CD14-positive monocyte (primary cell): Measurements from ENCODE around the gene TNFAIP2. TPM values are rescaled to one million over a fixed set of nuclear protein-coding genes. Genes with fewer than 3 reads are reported as not detected.

Experiments used
- DNase-seq, 3 donors: peaks; one replicate each; pipeline ENCODE4 v3.0.0-alpha.2; 2011 to 2022
- H2AFZ ChIP-seq: 2 replicates; pipeline ENCODE4 v1.6.0; 2012; ENCODE audit warnings: mild to moderate bottlenecking, low read depth, low read length, inconsistent platforms; ENCODE audit not compliant: insufficient read depth, poor library complexity, severe bottlenecking
- H3K27ac ChIP-seq, 2 donors: 1 replicate in 1 of 2; 2 replicates in 1 of 2; pipeline ENCODE4 v1.5.1; 2012 to 2013; ENCODE audit warnings: low read length in 2 of 2, control low read depth in 1 of 2, inconsistent platforms in 1 of 2, low read depth in 1 of 2, mild to moderate bottlenecking in 1 of 2
- H3K27me3 ChIP-seq, 2 donors: one replicate each; pipeline versions ENCODE4 v1.6.0 to v1.6.1; 2011 to 2013; ENCODE audit warnings: low read length in 2 of 2; ENCODE audit not compliant: control insufficient read depth in 2 of 2, insufficient read depth in 2 of 2
- H3K36me3 ChIP-seq, 2 donors: replicated peaks in 1 of 2; 1 replicate in 1 of 2; 2 replicates in 1 of 2; pipeline versions ENCODE4 v1.5.1 to v1.6.1; 2012 to 2013; ENCODE audit warnings: low read length in 2 of 2, control low read depth in 1 of 2, inconsistent platforms in 1 of 2, mild to moderate bottlenecking in 1 of 2; ENCODE audit not compliant: insufficient read depth in 2 of 2, control insufficient read depth in 1 of 2
- H3K4me1 ChIP-seq, 2 donors: 1 replicate in 1 of 2; 2 replicates in 1 of 2; pipeline versions ENCODE4 v1.5.1 to v1.6.1; 2012 to 2013; ENCODE audit warnings: low read length in 2 of 2, control low read depth in 1 of 2, inconsistent platforms in 1 of 2, mild to moderate bottlenecking in 1 of 2, moderate library complexity in 1 of 2; ENCODE audit not compliant: insufficient read depth in 2 of 2, control insufficient read depth in 1 of 2
- H3K4me2 ChIP-seq: replicated peaks from 2 replicates; pipeline ENCODE3; 2012; ENCODE audit warnings: low read length, moderate library complexity, mild to moderate bottlenecking; ENCODE audit not compliant: poor library complexity, severe bottlenecking; ENCODE audit errors: extremely low read depth
- H3K4me3 ChIP-seq, 3 experiments: fragments of 200-600 bp in 1 of 3; sonication (generic) in 1 of 3; replicated peaks in 1 of 3; 1 replicate in 2 of 3; 2 replicates in 1 of 3; pipeline ENCODE4 v1.5.1; 2011 to 2013; ENCODE audit warnings: low read length in 3 of 3, mild to moderate bottlenecking in 3 of 3, control low read depth in 2 of 3, low read depth in 2 of 3, inconsistent platforms in 1 of 3, moderate library complexity in 1 of 3
- H3K79me2 ChIP-seq: 2 replicates; pipeline ENCODE4 v1.6.0; 2012; ENCODE audit warnings: mild to moderate bottlenecking, control low read depth, inconsistent platforms, low read length, moderate library complexity; ENCODE audit not compliant: insufficient read depth
- H3K9ac ChIP-seq: 2 replicates; pipeline ENCODE4 v1.6.0; 2017; ENCODE audit warnings: low read length, mild to moderate bottlenecking; ENCODE audit not compliant: insufficient read depth, poor library complexity, severe bottlenecking
- H3K9me3 ChIP-seq, 2 donors: replicated peaks in 1 of 2; 1 replicate in 1 of 2; 2 replicates in 1 of 2; pipeline versions ENCODE4 v1.5.1 to v1.6.1; 2012 to 2013; ENCODE audit warnings: low read length in 2 of 2, control low read depth in 1 of 2; ENCODE audit not compliant: control insufficient read depth in 1 of 2, insufficient read depth in 1 of 2
- H4K20me1 ChIP-seq: 2 replicates; pipeline ENCODE4 v1.6.0; 2012; ENCODE audit warnings: mild to moderate bottlenecking, low read length, control low read depth, moderate library complexity; ENCODE audit not compliant: insufficient read depth
- H3K27ac Mint-ChIP-seq, 7 donors: one replicate each; pipeline ENCODE4 v1.8.0; 2020; ENCODE audit warnings: mild to moderate bottlenecking in 7 of 7, mixed read lengths in 7 of 7, moderate library complexity in 6 of 7, inconsistent platforms in 2 of 7
- H3K27me3 Mint-ChIP-seq, 3 donors: one replicate each; pipeline ENCODE4 v1.8.0; 2021 to 2022; ENCODE audit warnings: low read depth in 3 of 3, mild to moderate bottlenecking in 3 of 3, mixed read lengths in 3 of 3, moderate library complexity in 3 of 3, inconsistent platforms in 1 of 3
- H3K36me3 Mint-ChIP-seq, 2 donors: one replicate each; pipeline ENCODE4 v1.8.0; 2020; ENCODE audit warnings: mixed read lengths in 2 of 2, inconsistent platforms in 1 of 2, mild to moderate bottlenecking in 1 of 2
- H3K4me1 Mint-ChIP-seq: one replicate; pipeline ENCODE4 v1.8.0; 2020; ENCODE audit warnings: mild to moderate bottlenecking, mixed read lengths
- H3K4me3 Mint-ChIP-seq, 2 donors: one replicate each; pipeline ENCODE4 v1.8.0; 2020; ENCODE audit warnings: mild to moderate bottlenecking in 2 of 2, mixed read lengths in 2 of 2, moderate library complexity in 1 of 2
- H3K9me3 Mint-ChIP-seq, 7 donors: one replicate each; pipeline ENCODE4 v1.8.0; 2020 to 2022; ENCODE audit warnings: mixed read lengths in 7 of 7, mild to moderate bottlenecking in 6 of 7, moderate library complexity in 6 of 7, inconsistent platforms in 2 of 7
- WGBS: methylation state at CpG from one replicate; pipeline ENCODE4 v1.1.5; 2013; ENCODE audit warnings: missing lambda C conversion rate; ENCODE audit not compliant: insufficient coverage; 5-methylcytosine and 5-hydroxymethylcytosine counted together
- intact Hi-C, 2 donors: fragments of 100-400 bp; cut with micrococcal nuclease; formaldehyde crosslinking; loops; one replicate each; pipeline versions ENCODE4 v1.15.0 to v1.15.1; 2023
- polyA plus RNA-seq, 3 donors: library from polyadenylated mRNA; depleted of rRNA in 1 of 3; unstranded in 2 of 3; stranded (reverse) in 1 of 3; fragments of 300-500 nt in 2 of 3; fragments of >200 nt in 1 of 3; fragmentation: Illumina TruSeq in 2 of 3; gene quantifications; 1 replicate in 2 of 3; 2 replicates in 1 of 3; pipeline ENCODE4 v1.2.3, GENCODE V29; 2012 to 2021
- TF ChIP-seq, protein P1 (sequence below): fragments of 200-600 bp; IDR thresholded peaks from one replicate; pipeline ENCODE4 v1.8.0; 2022; ENCODE audit warnings: antibody characterized with exemption, mild to moderate bottlenecking

The TNFAIP2 gene
- polyA plus RNA-seq, 3 donors, result 41.5 to 1,807 (median 50.8) TPM

- Histone ChIP-seq H3K9me3 (peaks cover 0 to under 1% of the 10 kb centered on the region in 2 donors), H4K20me1 (no peaks in the 10 kb centered on the region), H3K36me3 (no peaks in the 10 kb centered on the region), H3K4me1 (peaks cover 13 to 19% of the 10 kb centered on the region in 2 donors), H3K27me3 (peaks cover under 1 to 8% of the 10 kb centered on the region in 2 donors), H3K4me3 (no peak overlapping the region), H2AFZ (no peak overlapping the region), H3K9ac (no peak overlapping the region), H3K4me2 (no peak overlapping the region), H3K79me2 (no peaks in the 10 kb centered on the region), H3K27ac (no peak overlapping the region)
- no peak overlapping the region for H3K4me3 Mint-ChIP-seq
- no peak for DNase-seq
- peaks cover 1 to 2% of the 10 kb centered on the region in 2 donors for H3K36me3 Mint-ChIP-seq
- peaks cover 0 to 2% (median 2%) of the 10 kb centered on the region in 7 donors for H3K9me3 Mint-ChIP-seq
- no peak overlapping the region for H3K27ac Mint-ChIP-seq
- peaks cover 10 to 15% (median 14%) of the 10 kb centered on the region in 3 donors for H3K27me3 Mint-ChIP-seq
- TF ChIP-seq, protein P1, sequence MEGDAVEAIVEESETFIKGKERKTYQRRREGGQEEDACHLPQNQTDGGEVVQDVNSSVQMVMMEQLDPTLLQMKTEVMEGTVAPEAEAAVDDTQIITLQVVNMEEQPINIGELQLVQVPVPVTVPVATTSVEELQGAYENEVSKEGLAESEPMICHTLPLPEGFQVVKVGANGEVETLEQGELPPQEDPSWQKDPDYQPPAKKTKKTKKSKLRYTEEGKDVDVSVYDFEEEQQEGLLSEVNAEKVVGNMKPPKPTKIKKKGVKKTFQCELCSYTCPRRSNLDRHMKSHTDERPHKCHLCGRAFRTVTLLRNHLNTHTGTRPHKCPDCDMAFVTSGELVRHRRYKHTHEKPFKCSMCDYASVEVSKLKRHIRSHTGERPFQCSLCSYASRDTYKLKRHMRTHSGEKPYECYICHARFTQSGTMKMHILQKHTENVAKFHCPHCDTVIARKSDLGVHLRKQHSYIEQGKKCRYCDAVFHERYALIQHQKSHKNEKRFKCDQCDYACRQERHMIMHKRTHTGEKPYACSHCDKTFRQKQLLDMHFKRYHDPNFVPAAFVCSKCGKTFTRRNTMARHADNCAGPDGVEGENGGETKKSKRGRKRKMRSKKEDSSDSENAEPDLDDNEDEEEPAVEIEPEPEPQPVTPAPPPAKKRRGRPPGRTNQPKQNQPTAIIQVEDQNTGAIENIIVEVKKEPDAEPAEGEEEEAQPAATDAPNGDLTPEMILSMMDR, result no peak
- H3K4me1 Mint-ChIP-seq, result peaks cover 14% of the 10 kb centered on the region
- 83% methylated on average over 1 of the region's 4 CpGs for WGBS
- intact Hi-C loops, result no loop called here
Measured at GRCh38 chr14:103096387-103096786, 26.9 kb upstream of the TNFAIP2 start.

GRCh38 chr14:103097244-103097993 lies 25.8 kb upstream of the TNFAIP2 start:
- Histone ChIP-seq H2AFZ (no peak overlapping the region), H3K9me3 (peaks cover 0 to 10% of the 10 kb centered on the region in 2 donors), H3K4me3 (no peak overlapping the region), H3K27me3 (peaks cover 8 to 15% of the 10 kb centered on the region in 2 donors), H3K9ac (no peak overlapping the region), H3K27ac (no peak overlapping the region), H3K36me3 (no peaks in the 10 kb centered on the region), H3K4me1 (peaks cover 9 to 15% of the 10 kb centered on the region in 2 donors), H3K4me2 (no peak overlapping the region), H3K79me2 (no peaks in the 10 kb centered on the region), H4K20me1 (no peaks in the 10 kb centered on the region)
- H3K4me3 Mint-ChIP-seq, result no peak overlapping the region
- intact Hi-C loops, result no loop called here
- H3K27me3 Mint-ChIP-seq, result peaks cover 17 to 23% (median 23%) of the 10 kb centered on the region in 3 donors
- peaks cover 0 to 8% (median 2%) of the 10 kb centered on the region in 7 donors for H3K9me3 Mint-ChIP-seq
- peaks cover 3 to 4% of the 10 kb centered on the region in 2 donors for H3K36me3 Mint-ChIP-seq
- H3K4me1 Mint-ChIP-seq, result peaks cover 9% of the 10 kb centered on the region
- 90% methylated on average over 24 of the region's 26 CpGs for WGBS
- TF ChIP-seq, protein P1, result no peak
- DNase-seq, result no peak
- H3K27ac Mint-ChIP-seq, result no peak overlapping the region
